ENCODE results near the gene CALB2.

The CALB2 gene

DNA sequence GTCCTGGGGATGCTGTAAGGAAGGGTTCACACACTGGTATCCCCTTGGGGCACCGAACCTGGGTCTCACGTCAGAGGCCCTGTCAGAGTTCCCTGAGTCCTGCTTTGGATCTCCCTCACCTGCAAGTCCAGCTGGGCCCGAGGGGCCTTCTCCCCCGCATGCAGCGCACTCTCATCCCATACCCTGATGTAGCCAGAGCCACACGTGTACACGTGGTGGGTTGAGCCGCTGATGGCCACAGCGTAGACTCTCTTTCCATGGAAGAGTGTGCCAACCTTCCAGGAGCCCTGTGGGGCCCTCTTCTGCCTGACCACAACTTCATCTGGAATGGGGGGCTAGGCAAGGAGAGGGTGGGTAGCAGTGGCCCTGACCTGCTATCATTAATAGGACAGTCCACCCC lies 73.5 kb downstream of the CALB2 start:
- Histone ChIP-seq H3K27me3 (ENCODE audit: insufficient read depth, low read length) (peaks cover 25% of the 10 kb centered on the region), H3K36me3 (ENCODE audit: insufficient read depth, low read depth, low read length) (no peaks in the 10 kb centered on the region)

DNA sequence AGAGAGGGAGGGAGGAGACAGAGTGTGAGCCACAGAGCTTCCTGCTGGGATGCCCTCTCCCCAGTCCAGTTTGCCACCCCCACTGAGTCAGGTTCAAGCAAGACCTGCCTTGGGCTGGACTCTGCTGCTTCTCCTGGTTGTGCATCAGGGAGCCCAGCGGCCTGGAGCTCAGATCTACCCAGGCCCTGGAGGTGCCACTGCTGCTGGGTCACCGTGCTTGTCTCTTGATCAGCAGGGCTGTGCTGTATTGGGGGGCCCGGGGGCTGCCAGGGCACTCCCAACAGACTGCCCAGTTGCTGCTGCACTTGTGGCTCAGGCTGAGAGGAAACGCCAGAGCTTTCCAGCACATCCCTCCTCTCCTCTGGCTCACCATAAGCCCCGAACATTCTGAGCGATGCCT lies 74.4 kb downstream of the CALB2 start:
- no peak overlapping the region for H3K27ac ChIP-seq (ENCODE audit: low read length)
- H3K9ac ChIP-seq (ENCODE audit: low read depth, low read length): no peak overlapping the region
- no peaks in the 10 kb centered on the region for H3K4me1 ChIP-seq (ENCODE audit: insufficient read depth, low read length)
- no peaks in the 10 kb centered on the region; the same call in 1 of the 2 replicates for H3K9me3 ChIP-seq (ENCODE audit: insufficient read depth, low read depth, low read length)
- no peak overlapping the region for H3K4me3 ChIP-seq (ENCODE audit: low read length)
- H3K36me3 ChIP-seq (ENCODE audit: insufficient read depth, low read depth, low read length): no peaks in the 10 kb centered on the region
- H3K27me3 ChIP-seq (ENCODE audit: insufficient read depth, low read length): peaks cover 21% of the 10 kb centered on the region

More for the DNA sequence above, 73.5 kb downstream of the CALB2 start:
- H3K9me3 ChIP-seq (ENCODE audit: insufficient read depth, low read depth, low read length): no peaks in the 10 kb centered on the region; the same call in 1 of the 2 replicates
- H3K4me3 ChIP-seq (ENCODE audit: low read length): no peak overlapping the region
- no peak overlapping the region for H3K9ac ChIP-seq (ENCODE audit: low read depth, low read length)
- H3K4me1 ChIP-seq (ENCODE audit: insufficient read depth, low read length): no peaks in the 10 kb centered on the region
- H3K27ac ChIP-seq (ENCODE audit: low read length): no peak overlapping the region

GRCh38 chr16:71436473-71436872 lies 78.0 kb downstream of the CALB2 start:
- H3K9ac ChIP-seq (ENCODE audit: low read depth, low read length): no peak overlapping the region
- H3K36me3 ChIP-seq (ENCODE audit: insufficient read depth, low read depth, low read length): no peaks in the 10 kb centered on the region
- H3K9me3 ChIP-seq (ENCODE audit: insufficient read depth, low read depth, low read length): no peaks in the 10 kb centered on the region
- H3K4me3 ChIP-seq (ENCODE audit: low read length): no peak overlapping the region
- H3K27me3 ChIP-seq (ENCODE audit: insufficient read depth, low read length): no peaks in the 10 kb centered on the region; the same call in 1 of the 2 replicates
- no peaks in the 10 kb centered on the region for H3K4me1 ChIP-seq (ENCODE audit: insufficient read depth, low read length)
- no peak overlapping the region for H3K27ac ChIP-seq (ENCODE audit: low read length)

DNA sequence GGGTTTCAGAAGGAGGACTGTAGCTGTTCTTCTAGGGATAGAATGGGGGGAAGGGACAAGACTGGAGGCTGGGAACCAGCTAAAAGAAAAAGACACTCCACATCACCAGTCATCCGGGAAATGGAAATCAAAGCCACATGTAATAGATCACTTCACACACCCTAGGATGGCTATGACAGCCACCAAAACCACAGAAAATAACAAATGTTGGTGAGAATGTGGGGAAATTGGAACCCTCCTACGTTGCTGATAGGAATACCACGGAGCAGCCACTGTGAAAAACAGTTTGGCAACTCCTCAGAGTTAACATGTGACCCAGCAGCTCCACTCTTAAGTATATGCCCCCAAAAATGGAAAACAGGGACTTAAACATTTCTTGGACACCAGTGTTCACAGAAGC lies 81.0 kb downstream of the CALB2 start:
- Histone ChIP-seq H3K9me3 (ENCODE audit: insufficient read depth, low read depth, low read length) (no peaks in the 10 kb centered on the region; the same call in 1 of the 2 replicates), H3K4me3 (ENCODE audit: low read length) (no peak overlapping the region), H3K27ac (ENCODE audit: low read length) (no peak overlapping the region), H3K9ac (ENCODE audit: low read depth, low read length) (no peak overlapping the region), H3K36me3 (ENCODE audit: insufficient read depth, low read depth, low read length) (no peaks in the 10 kb centered on the region), H3K4me1 (ENCODE audit: insufficient read depth, low read length) (no peaks in the 10 kb centered on the region), H3K27me3 (ENCODE audit: insufficient read depth, low read length) (no peaks in the 10 kb centered on the region; the same call in 1 of the 2 replicates)
